NT2/D1 (cell line): Measurements from ENCODE around the gene ZNF714.

Experiments
- SUZ12 ChIP-seq: IDR thresholded peaks from 2 replicates; pipeline ENCODE4 v1.6.1; 2011; ENCODE audit not compliant: insufficient read length, insufficient read depth; ENCODE audit errors: extremely low read depth
- YY1 ChIP-seq: IDR thresholded peaks from 2 replicates; pipeline ENCODE4 v1.6.1; 2011; ENCODE audit not compliant: insufficient read length, insufficient read depth
- ZNF274 ChIP-seq: IDR thresholded peaks from 2 replicates; pipeline ENCODE4 v1.6.1; 2011; ENCODE audit warnings: mild to moderate bottlenecking, low read depth, low read length

DNA sequence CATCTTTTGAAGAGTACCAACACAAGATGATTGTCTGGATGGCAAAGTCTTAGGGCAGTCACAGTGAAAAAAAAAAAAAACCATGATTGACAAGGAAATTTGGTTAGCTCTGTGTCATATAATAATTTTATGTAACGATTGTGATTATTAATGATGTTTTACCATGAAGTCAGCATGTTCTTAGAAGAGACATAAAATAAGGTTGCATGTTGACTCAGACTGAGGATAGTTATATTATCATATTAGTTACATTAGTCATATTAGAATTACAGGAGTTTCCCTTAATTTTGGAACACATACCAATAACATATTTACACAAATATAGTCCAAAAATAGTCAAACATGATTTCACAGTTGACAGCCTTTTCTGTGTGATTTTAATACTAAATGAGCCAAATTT lies 65.5 kb downstream of the ZNF714 start:
- TF ChIP-seq SUZ12 (no peak), YY1 (no peak), ZNF274 (no peak)
